Measurements from ENCODE around the gene SLC8B1.

Gene SLC8B1

GRCh38 chr12:113334786-113335539 lies at the start of gene SLC8B1:
Gene SLC8B1, minus strand, starts transcription at chr12:113335109. Its CDS starts 2,231 bp downstream, at chr12:113332878.
- peak; percentile 86 for DNase-seq (ENCODE audit: low read depth in 2 of 2)

GRCh38 chr12:113382206-113382605 lies 47.3 kb upstream of the SLC8B1 start:
- no peak for DNase-seq (ENCODE audit: low read depth in 2 of 2)

- DNase-seq (ENCODE audit: low read depth in 2 of 2): no peak
Measured at GRCh38 chr12:113381220-113381619, 46.3 kb upstream of the SLC8B1 start.

GRCh38 chr12:113378291-113378690 lies 43.4 kb upstream of the SLC8B1 start:
- DNase-seq (ENCODE audit: low read depth in 2 of 2): no peak

GRCh38 chr12:113374823-113375428 lies 40.0 kb upstream of the SLC8B1 start:
- no peak for DNase-seq (ENCODE audit: low read depth in 2 of 2)

GRCh38 chr12:113373969-113374368 lies 39.1 kb upstream of the SLC8B1 start:
- DNase-seq (ENCODE audit: low read depth in 2 of 2): no peak

- DNase-seq (ENCODE audit: low read depth in 2 of 2): no peak
Measured at GRCh38 chr12:113373440-113373839, 38.5 kb upstream of the SLC8B1 start.

GRCh38 chr12:113372371-113372770 lies 37.5 kb upstream of the SLC8B1 start:
- DNase-seq (ENCODE audit: low read depth in 2 of 2): no peak

- no peak for DNase-seq (ENCODE audit: low read depth in 2 of 2)
Measured at GRCh38 chr12:113371808-113372207, 36.9 kb upstream of the SLC8B1 start.

- no peak for DNase-seq (ENCODE audit: low read depth in 2 of 2)
Measured at GRCh38 chr12:113370923-113371682, 36.2 kb upstream of the SLC8B1 start.

GRCh38 chr12:113369391-113369985 lies 34.6 kb upstream of the SLC8B1 start:
- DNase-seq (ENCODE audit: low read depth in 2 of 2): no peak

GRCh38 chr12:113368331-113368730 lies 33.4 kb upstream of the SLC8B1 start:
- DNase-seq (ENCODE audit: low read depth in 2 of 2): no peak

GRCh38 chr12:113366827-113367226 lies 31.9 kb upstream of the SLC8B1 start:
- DNase-seq (ENCODE audit: low read depth in 2 of 2): no peak

GRCh38 chr12:113365639-113366395 lies 30.9 kb upstream of the SLC8B1 start:
- no peak for DNase-seq (ENCODE audit: low read depth in 2 of 2)

GRCh38 chr12:113364698-113365097 lies 29.8 kb upstream of the SLC8B1 start:
- DNase-seq (ENCODE audit: low read depth in 2 of 2): no peak

GRCh38 chr12:113361574-113362370 lies 26.9 kb upstream of the SLC8B1 start:
- DNase-seq (ENCODE audit: low read depth in 2 of 2): no peak

- DNase-seq (ENCODE audit: low read depth in 2 of 2): no peak
Measured at GRCh38 chr12:113359939-113360748, 25.2 kb upstream of the SLC8B1 start.

GRCh38 chr12:113359133-113359938 lies 24.4 kb upstream of the SLC8B1 start:
- no peak for DNase-seq (ENCODE audit: low read depth in 2 of 2)

Data from stimulated activated CD8-positive, alpha-beta memory T cell treated with anti-CD3 and anti-CD28 coated beads, Interleukin-7, amount 100 ng/mL, for 1 hour (primary cell).